ENCODE measurements around the gene PSG6. TPM values are rescaled to one million over a fixed set of nuclear protein-coding genes. Genes with fewer than 3 reads are reported as not detected.

Gene PSG6
- total and polyA plus RNA-seq, 2 of the 4 experiments (the other 2 are of a cell fraction) = 0.18 TPM; not detected in 1

GRCh38 chr19:42942187-42942789, 24.6 kb upstream of the PSG6 start:
- WGBS, 2 experiments (ENCODE audit: extremely low coverage in 2 of 2, insufficient read length in 1 of 2) = 39% methylated on average over 3 of the region's 13 CpGs; no CpG with 5 or more reads in 1 of the 2 experiments
- ChIA-PET CTCF (no interaction called here), POLR2A (ENCODE audit: unreplicated experiment) (no interaction called here)
- intact Hi-C loops (cut with micrococcal nuclease) = no loop called here
- Histone ChIP-seq H2BK15ac (ENCODE audit: low read depth, low read length) (peak overlapping the region; percentile 39; the same call in 2 of the 3 replicates), H2BK20ac (ENCODE audit: low read depth, low read length) (peak overlapping the region; percentile 62), H2BK120ac (ENCODE audit: low read depth, low read length) (0 out of 2 replicates have a peak overlapping the region, but pooled peaks have one; percentile 47), H3K9me1 (ENCODE audit: insufficient read depth, low read length) (0 out of 2 replicates have a peak, but pooled peaks cover 4% of the 10 kb centered on the region), H3K9me3 (ENCODE audit: control insufficient read depth, insufficient read depth, low read length) (peaks cover 4% of the 10 kb centered on the region; the same call in 1 of the 2 replicates), H3K79me1 (ENCODE audit: low read depth in 1 of 2, low read length in 2 of 2) (no peaks in the 10 kb centered on the region), H3K9ac (ENCODE audit: low read depth, low read length) (no peak overlapping the region), H3K27ac (ENCODE audit: insufficient read depth, low read length) (no peak overlapping the region), H2BK5ac (ENCODE audit: low read depth, low read length, poor library complexity, severe bottlenecking) (no peak overlapping the region), H2AK9ac (replicated peaks; ENCODE audit: low read depth, low read length, poor library complexity) (peak overlapping the region; percentile 42), H2AFZ (replicated peaks; ENCODE audit: low read length, poor library complexity) (peak overlapping the region; percentile 68), H3K4ac (ENCODE audit: low read depth, low read length) (peak overlapping the region; percentile 75), H3K4me1 (ENCODE audit: control insufficient read depth, insufficient read depth, low read length) (no peaks in the 10 kb centered on the region), H3K23ac (ENCODE audit: low read depth, low read length) (no peak overlapping the region), H3K4me3 (ENCODE audit: insufficient read depth, low read depth, low read length) (no peak overlapping the region), H3K4me2 (ENCODE audit: low read depth, low read length) (no peak overlapping the region), H3K18ac (ENCODE audit: low read depth, low read length) (no peak overlapping the region; the same call in 1 of the 2 replicates), H3K27me3 (ENCODE audit: control insufficient read depth, insufficient read depth, low read length) (no peaks in the 10 kb centered on the region), H3K36me3 (ENCODE audit: control insufficient read depth, insufficient read depth, low read length) (no peaks in the 10 kb centered on the region), H4K91ac (ENCODE audit: insufficient read depth, low read depth, low read length) (peak overlapping the region; percentile 49), H4K8ac (ENCODE audit: low read depth in 2 of 2, low read length in 2 of 2) (peak overlapping the region in 1 of 2 experiments; percentile 15; a peak in 1 of 4 replicates), H3K14ac (replicated peaks; ENCODE audit: low read depth, low read length) (no peak overlapping the region), H3K56ac (ENCODE audit: extremely low read depth, insufficient read depth, low read length) (no peak overlapping the region), H4K5ac (ENCODE audit: low read depth, low read length) (no peak overlapping the region), H4K20me1 (ENCODE audit: insufficient read depth, low read length) (no peaks in the 10 kb centered on the region), H2AK5ac (ENCODE audit: low read depth, low read length) (peak overlapping the region; percentile 32)
- DNase-seq = peak; percentile 20
- dilution Hi-C loops (cut with HindIII; ENCODE audit: low sequenced_read_pairs, unreplicated experiment) = no loop called here
- BruUV-seq (replicated peaks) = no TSS peak
- TF ChIP-seq POLR2A (IDR thresholded peaks at IDR 0.05; ENCODE audit: low read depth, low read length) = no peak
- peak; percentile 41 for TF ChIP-seq SMC3 (IDR thresholded peaks at IDR 0.05; ENCODE audit: low read depth, low read length)
- TF ChIP-seq RAD21 (IDR thresholded peaks at IDR 0.05; ENCODE audit: low read length) = peak; percentile 45
- no peak for TF ChIP-seq FOS (IDR thresholded peaks at IDR 0.05; ENCODE audit: low read depth, low read length)
- TF ChIP-seq ELK1 (IDR thresholded peaks at IDR 0.05; ENCODE audit: borderline replicate concordance, low read depth, low read length) = no peak
- TF ChIP-seq USF2 (IDR thresholded peaks at IDR 0.05; ENCODE audit: low read depth, low read length) = no peak
- peak; percentile 44 for TF ChIP-seq CTCF (conservative IDR thresholded peaks at IDR 0.05; ENCODE audit: low read depth, low read length)
- no peak for TF ChIP-seq CHD1 (IDR thresholded peaks at IDR 0.05; ENCODE audit: low read depth, low read length)
- no peak for TF ChIP-seq BHLHE40 (IDR thresholded peaks at IDR 0.05; ENCODE audit: low read depth, low read length)
- TF ChIP-seq MAZ (IDR thresholded peaks at IDR 0.05; ENCODE audit: borderline replicate concordance, low read depth, low read length) = no peak
- no peak for TF ChIP-seq MXI1 (IDR thresholded peaks at IDR 0.05; ENCODE audit: borderline replicate concordance, low read depth, low read length)
- no peak for TF ChIP-seq MAFK (IDR thresholded peaks at IDR 0.05; ENCODE audit: low read depth, low read length)
- no peak for TF ChIP-seq RCOR1 (IDR thresholded peaks at IDR 0.05; ENCODE audit: insufficient replicate concordance, low read length)
- no peak for TF ChIP-seq RFX5 (IDR thresholded peaks at IDR 0.05; ENCODE audit: low read depth, low read length)
- no peak for TF ChIP-seq NFE2L2 (IDR thresholded peaks at IDR 0.05; ENCODE audit: low read depth, low read length)
- TF ChIP-seq CEBPB (IDR thresholded peaks at IDR 0.05; ENCODE audit: low read depth, low read length) = no peak
- no peak for ATAC-seq (ENCODE audit: low read depth)
- in situ Hi-C loops (cut with MboI; ENCODE audit: low sequenced_read_pairs) = no loop called here

Data from IMR-90 (cell line).